Measurements from ENCODE around the gene HOOK1. TPM values are rescaled to one million over a fixed set of nuclear protein-coding genes. Genes with fewer than 3 reads are reported as not detected.
"Not testable (repeated sequence)": the region's sequence is repeated elsewhere in the genome, so short reads cannot be mapped to it uniquely, and the experiment has no call there.

The HOOK1 gene
- total and polyA plus RNA-seq, 5 donors from 2014 or later = 2.3 to 9.3 (median 7.8) TPM

DNA sequence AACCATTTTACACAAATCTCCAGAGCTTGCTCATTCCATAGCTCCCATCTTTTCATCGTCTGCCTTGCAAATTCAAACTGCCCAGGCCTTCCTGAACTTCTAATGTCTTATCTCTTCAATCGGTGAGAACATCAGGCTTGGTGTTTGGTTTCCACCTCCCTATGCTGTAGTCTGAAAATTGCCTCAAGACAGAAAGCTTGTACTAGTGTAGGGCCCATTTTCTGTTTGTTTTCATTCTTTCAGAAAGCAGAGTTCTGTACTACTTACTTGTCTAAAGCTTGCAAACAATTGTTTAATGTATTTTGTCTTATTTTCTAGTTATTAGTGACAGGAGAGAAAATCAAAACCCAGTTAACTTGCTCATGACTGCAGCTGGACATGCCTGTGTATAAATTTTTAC lies 16.8 kb downstream of the HOOK1 start:
- Histone ChIP-seq H3K9me3 (ENCODE audit: control insufficient read depth in 2 of 2, low read length in 2 of 2) (no peaks in the 10 kb centered on the region), H3K4me1 (ENCODE audit: control insufficient read depth, insufficient read depth, low read length, poor library complexity, severe bottlenecking) (no peaks in the 10 kb centered on the region), H3K36me3 (ENCODE audit: control insufficient read depth, insufficient read depth, low read length) (no peaks in the 10 kb centered on the region), H3K27ac (ENCODE audit: insufficient read depth, low read length, poor library complexity, severe bottlenecking) (no peak overlapping the region), H3K4me3 (ENCODE audit: low read depth, low read length) (no peak overlapping the region), H3K27me3 (ENCODE audit: control insufficient read depth, insufficient read depth, low read length) (no peaks in the 10 kb centered on the region)
- peaks cover 7% of the 10 kb centered on the region for H3K36me3 Mint-ChIP-seq
- peaks cover 0 to 4% (median 1%) of the 10 kb centered on the region in 4 donors for H3K4me1 Mint-ChIP-seq
- no peak overlapping the region for H3K27ac Mint-ChIP-seq
- DNase-seq (no peak), ATAC-seq (ENCODE audit: low read depth in 2 of 2) (no peak)
- peaks cover 0 to 2% (median 0%) of the 10 kb centered on the region in 7 donors for H3K9me3 Mint-ChIP-seq
- H3K27me3 Mint-ChIP-seq = no peaks in the 10 kb centered on the region
- H3K4me3 Mint-ChIP-seq = no peak overlapping the region

GRCh38 chr1:59833022-59833421 lies 18.3 kb downstream of the HOOK1 start:
- DNase-seq (no peak), ATAC-seq (ENCODE audit: low read depth in 2 of 2) (no peak)
- Mint-ChIP-seq H3K27me3 (no peaks in the 10 kb centered on the region), H3K36me3 (peaks cover 9% of the 10 kb centered on the region), H3K4me3 (no peak overlapping the region), H3K4me1 (peaks cover 0 to 4% (median 1%) of the 10 kb centered on the region in 4 donors), H3K27ac (no peak overlapping the region), H3K9me3 (peaks cover 0 to 2% (median 0%) of the 10 kb centered on the region in 7 donors)
- Histone ChIP-seq H3K36me3 (ENCODE audit: control insufficient read depth, insufficient read depth, low read length) (peaks cover 5% of the 10 kb centered on the region), H3K27ac (ENCODE audit: insufficient read depth, low read length, poor library complexity, severe bottlenecking) (no peak overlapping the region), H3K4me3 (ENCODE audit: low read depth, low read length) (no peak overlapping the region), H3K9me3 (ENCODE audit: control insufficient read depth in 2 of 2, low read length in 2 of 2) (no peaks in the 10 kb centered on the region), H3K27me3 (ENCODE audit: control insufficient read depth, insufficient read depth, low read length) (no peaks in the 10 kb centered on the region), H3K4me1 (ENCODE audit: control insufficient read depth, insufficient read depth, low read length, poor library complexity, severe bottlenecking) (no peaks in the 10 kb centered on the region)

- no peak overlapping the region for H3K4me3 Mint-ChIP-seq
- no peak overlapping the region for H3K27ac Mint-ChIP-seq
- peaks cover 5% of the 10 kb centered on the region for H3K36me3 ChIP-seq (ENCODE audit: control insufficient read depth, insufficient read depth, low read length)
- H3K27me3 ChIP-seq (ENCODE audit: control insufficient read depth, insufficient read depth, low read length) = no peaks in the 10 kb centered on the region
- H3K27ac ChIP-seq (ENCODE audit: insufficient read depth, low read length, poor library complexity, severe bottlenecking) = no peak overlapping the region
- peaks cover 14% of the 10 kb centered on the region for H3K36me3 Mint-ChIP-seq
- H3K9me3 ChIP-seq (ENCODE audit: control insufficient read depth in 2 of 2, low read length in 2 of 2) = no peaks in the 10 kb centered on the region
- H3K4me1 ChIP-seq (ENCODE audit: control insufficient read depth, insufficient read depth, low read length, poor library complexity, severe bottlenecking) = no peaks in the 10 kb centered on the region
- peaks cover 0 to 2% (median 0%) of the 10 kb centered on the region in 7 donors for H3K9me3 Mint-ChIP-seq
- ATAC-seq (ENCODE audit: low read depth in 2 of 2) = no peak
- no peaks in the 10 kb centered on the region for H3K27me3 Mint-ChIP-seq
- no peak for DNase-seq
- H3K4me1 Mint-ChIP-seq = peaks cover 0 to 4% (median 1%) of the 10 kb centered on the region in 4 donors
- H3K4me3 ChIP-seq (ENCODE audit: low read depth, low read length) = no peak overlapping the region
Observed at GRCh38 chr1:59833991-59834390, 19.2 kb downstream of the HOOK1 start.

DNA sequence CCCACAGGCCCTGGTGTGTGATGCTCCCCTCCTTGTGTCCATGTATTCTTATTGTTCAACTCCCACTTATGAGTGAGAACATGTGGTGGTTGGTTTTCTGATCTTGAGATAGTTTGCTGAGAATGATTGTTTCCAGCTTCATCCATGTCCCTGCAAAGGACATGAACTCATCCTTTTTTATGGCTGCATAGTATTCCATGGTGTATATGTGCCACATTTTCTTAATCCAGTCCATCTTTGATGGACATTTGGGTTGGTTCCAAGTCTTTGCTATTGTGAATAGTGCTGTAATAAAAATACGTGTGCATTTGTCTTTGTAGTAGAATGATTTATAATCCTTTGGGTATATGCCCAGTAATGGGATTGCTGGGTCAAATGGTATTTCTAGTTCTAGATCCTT lies 23.1 kb downstream of the HOOK1 start:
- not testable (repeated sequence) for H3K27me3 ChIP-seq (ENCODE audit: control insufficient read depth, insufficient read depth, low read length); H3K4me3 Mint-ChIP-seq; H3K36me3 ChIP-seq (ENCODE audit: control insufficient read depth, insufficient read depth, low read length); H3K4me1 Mint-ChIP-seq; H3K9me3 ChIP-seq (ENCODE audit: control insufficient read depth in 2 of 2, low read length in 2 of 2); H3K27ac Mint-ChIP-seq; ATAC-seq (ENCODE audit: low read depth in 2 of 2); H3K27me3 Mint-ChIP-seq; DNase-seq; H3K4me3 ChIP-seq (ENCODE audit: low read depth, low read length); H3K9me3 Mint-ChIP-seq; H3K27ac ChIP-seq (ENCODE audit: insufficient read depth, low read length, poor library complexity, severe bottlenecking); H3K4me1 ChIP-seq (ENCODE audit: control insufficient read depth, insufficient read depth, low read length, poor library complexity, severe bottlenecking)
- peaks cover 21% of the 10 kb centered on the region for H3K36me3 Mint-ChIP-seq

DNA sequence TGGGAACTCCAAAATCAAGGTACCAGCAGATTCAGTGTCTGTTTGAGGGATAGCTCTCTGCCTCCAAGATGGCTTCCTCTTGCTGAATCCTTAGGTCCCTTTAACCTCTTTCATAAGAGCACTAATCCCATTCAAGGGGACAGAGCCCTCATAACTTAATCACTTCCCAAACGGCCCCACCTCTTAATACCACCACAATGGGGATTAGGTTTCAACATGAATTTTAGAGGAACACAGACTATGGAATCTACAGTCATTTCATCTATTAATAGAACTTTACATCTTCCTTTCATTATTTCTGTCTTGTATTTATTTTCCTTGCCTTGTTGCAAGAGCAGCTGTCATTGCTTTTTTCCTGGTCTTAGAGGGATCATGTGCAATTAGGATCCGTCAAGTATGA lies 30.3 kb downstream of the HOOK1 start:
- H3K9me3 ChIP-seq (ENCODE audit: control insufficient read depth in 2 of 2, low read length in 2 of 2) = no peaks in the 10 kb centered on the region
- ATAC-seq (ENCODE audit: low read depth in 2 of 2) (no peak), DNase-seq (no peak)
- H3K4me1 ChIP-seq (ENCODE audit: control insufficient read depth, insufficient read depth, low read length, poor library complexity, severe bottlenecking) = no peaks in the 10 kb centered on the region
- Mint-ChIP-seq H3K9me3 (no peaks in the 10 kb centered on the region), H3K27ac (no peak overlapping the region), H3K4me3 (no peak overlapping the region), H3K36me3 (peaks cover 26% of the 10 kb centered on the region), H3K4me1 (no peaks in the 10 kb centered on the region), H3K27me3 (peaks cover 5% of the 10 kb centered on the region)
- no peak overlapping the region for H3K27ac ChIP-seq (ENCODE audit: insufficient read depth, low read length, poor library complexity, severe bottlenecking)
- no peaks in the 10 kb centered on the region for H3K27me3 ChIP-seq (ENCODE audit: control insufficient read depth, insufficient read depth, low read length)
- no peak overlapping the region for H3K4me3 ChIP-seq (ENCODE audit: low read depth, low read length)
- H3K36me3 ChIP-seq (ENCODE audit: control insufficient read depth, insufficient read depth, low read length) = no peaks in the 10 kb centered on the region

- peaks cover 5% of the 10 kb centered on the region for H3K27me3 Mint-ChIP-seq
- H3K4me1 Mint-ChIP-seq = no peaks in the 10 kb centered on the region
- no peaks in the 10 kb centered on the region for H3K4me1 ChIP-seq (ENCODE audit: control insufficient read depth, insufficient read depth, low read length, poor library complexity, severe bottlenecking)
- H3K36me3 Mint-ChIP-seq = peaks cover 36% of the 10 kb centered on the region
- ATAC-seq (ENCODE audit: low read depth in 2 of 2) = no peak
- no peaks in the 10 kb centered on the region for H3K9me3 Mint-ChIP-seq
- H3K4me3 ChIP-seq (ENCODE audit: low read depth, low read length) = no peak overlapping the region
- DNase-seq = no peak
- H3K27ac Mint-ChIP-seq = no peak overlapping the region
- H3K27me3 ChIP-seq (ENCODE audit: control insufficient read depth, insufficient read depth, low read length) = no peaks in the 10 kb centered on the region
- H3K27ac ChIP-seq (ENCODE audit: insufficient read depth, low read length, poor library complexity, severe bottlenecking) = no peak overlapping the region
- no peak overlapping the region for H3K4me3 Mint-ChIP-seq
- H3K9me3 ChIP-seq (ENCODE audit: control insufficient read depth in 2 of 2, low read length in 2 of 2) = no peaks in the 10 kb centered on the region
- H3K36me3 ChIP-seq (ENCODE audit: control insufficient read depth, insufficient read depth, low read length) = no peaks in the 10 kb centered on the region
Observed at GRCh38 chr1:59846209-59846894, 31.6 kb downstream of the HOOK1 start.

DNA sequence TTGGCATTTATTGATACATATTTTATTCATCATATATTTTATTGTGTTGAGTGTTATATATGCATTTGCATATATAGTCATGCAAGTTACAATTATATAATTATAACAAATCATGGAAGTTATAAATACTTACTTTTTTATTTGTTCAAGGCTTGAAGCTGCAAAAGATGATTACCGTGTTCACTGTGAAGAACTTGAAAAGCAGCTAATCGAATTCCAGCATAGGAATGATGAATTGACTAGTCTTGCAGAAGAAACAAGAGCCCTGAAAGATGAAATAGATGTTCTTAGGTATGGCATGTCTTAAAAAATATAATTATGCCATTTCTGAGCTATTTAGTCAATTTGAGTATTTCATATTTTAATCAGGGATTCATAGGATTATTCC lies 32.1 kb downstream of the HOOK1 start:
- no peak overlapping the region for H3K27ac Mint-ChIP-seq
- H3K4me3 Mint-ChIP-seq = no peak overlapping the region

GRCh38 chr1:59852117-59852516 lies 37.4 kb downstream of the HOOK1 start:
- no peaks in the 10 kb centered on the region for H3K9me3 ChIP-seq (ENCODE audit: control insufficient read depth in 2 of 2, low read length in 2 of 2)
- H3K36me3 Mint-ChIP-seq = peaks cover 36% of the 10 kb centered on the region
- ATAC-seq (ENCODE audit: low read depth in 2 of 2) = no peak
- no peak overlapping the region for H3K27ac Mint-ChIP-seq
- no peak for DNase-seq
- no peaks in the 10 kb centered on the region for H3K27me3 ChIP-seq (ENCODE audit: control insufficient read depth, insufficient read depth, low read length)
- H3K27ac ChIP-seq (ENCODE audit: insufficient read depth, low read length, poor library complexity, severe bottlenecking) = no peak overlapping the region
- H3K4me1 ChIP-seq (ENCODE audit: control insufficient read depth, insufficient read depth, low read length, poor library complexity, severe bottlenecking) = no peaks in the 10 kb centered on the region
- peaks cover 5% of the 10 kb centered on the region for H3K27me3 Mint-ChIP-seq
- no peaks in the 10 kb centered on the region for H3K36me3 ChIP-seq (ENCODE audit: control insufficient read depth, insufficient read depth, low read length)
- no peak overlapping the region for H3K4me3 Mint-ChIP-seq
- no peaks in the 10 kb centered on the region for H3K4me1 Mint-ChIP-seq
- H3K9me3 Mint-ChIP-seq = peaks cover 0 to 5% (median 2%) of the 10 kb centered on the region in 7 donors
- no peak overlapping the region for H3K4me3 ChIP-seq (ENCODE audit: low read depth, low read length)

More for the DNA sequence above, 32.1 kb downstream of the HOOK1 start:
- Mint-ChIP-seq H3K27me3 (peaks cover 5% of the 10 kb centered on the region), H3K4me1 (no peaks in the 10 kb centered on the region), H3K36me3 (peaks cover 36% of the 10 kb centered on the region), H3K9me3 (no peaks in the 10 kb centered on the region)
- no peaks in the 10 kb centered on the region for H3K27me3 ChIP-seq (ENCODE audit: control insufficient read depth, insufficient read depth, low read length)
- DNase-seq = no peak
- no peaks in the 10 kb centered on the region for H3K9me3 ChIP-seq (ENCODE audit: control insufficient read depth in 2 of 2, low read length in 2 of 2)
- no peaks in the 10 kb centered on the region for H3K4me1 ChIP-seq (ENCODE audit: control insufficient read depth, insufficient read depth, low read length, poor library complexity, severe bottlenecking)
- no peak overlapping the region for H3K4me3 ChIP-seq (ENCODE audit: low read depth, low read length)
- H3K27ac ChIP-seq (ENCODE audit: insufficient read depth, low read length, poor library complexity, severe bottlenecking) = no peak overlapping the region
- ATAC-seq (ENCODE audit: low read depth in 2 of 2) = no peak
- no peaks in the 10 kb centered on the region for H3K36me3 ChIP-seq (ENCODE audit: control insufficient read depth, insufficient read depth, low read length)

Measured in CD4-positive, CD25-positive, alpha-beta regulatory T cell (primary cell).